ENCODE results near the gene SLFNL1.

SLFNL1 gene

GRCh38 chr1:41021526-41022308 is at the start of gene SLFNL1:
SLFNL1 (minus strand) TSS chr1:41021725; CDS start chr1:41020660, 1,065 bp downstream.
- DNase-seq = no peak

DNA sequence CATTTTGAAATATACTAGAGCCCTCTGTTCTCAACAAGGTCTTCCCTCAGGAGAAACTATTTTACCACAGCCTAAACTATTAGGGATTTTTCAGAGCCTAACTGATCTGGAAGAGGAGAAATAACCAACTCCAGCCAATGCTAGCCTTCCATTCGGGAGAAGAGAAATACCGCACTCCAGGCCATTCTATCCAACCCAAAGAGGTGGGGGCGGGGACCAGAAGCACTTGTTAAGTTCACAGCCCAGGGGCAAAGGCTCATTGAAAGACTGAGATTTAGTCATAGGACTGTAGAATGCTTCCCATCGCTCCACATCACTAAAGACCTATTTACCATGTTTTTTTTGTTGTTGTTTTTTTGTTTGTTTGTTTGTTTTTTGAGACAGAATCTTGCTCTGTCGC is 35.4 kb upstream of the SLFNL1 start:
- no peak for DNase-seq

GRCh38 chr1:41053316-41053715 is 31.8 kb upstream of the SLFNL1 start:
- no peak for DNase-seq

- DNase-seq = no peak
Observed at GRCh38 chr1:41051022-41051421, 29.5 kb upstream of the SLFNL1 start.

DNA sequence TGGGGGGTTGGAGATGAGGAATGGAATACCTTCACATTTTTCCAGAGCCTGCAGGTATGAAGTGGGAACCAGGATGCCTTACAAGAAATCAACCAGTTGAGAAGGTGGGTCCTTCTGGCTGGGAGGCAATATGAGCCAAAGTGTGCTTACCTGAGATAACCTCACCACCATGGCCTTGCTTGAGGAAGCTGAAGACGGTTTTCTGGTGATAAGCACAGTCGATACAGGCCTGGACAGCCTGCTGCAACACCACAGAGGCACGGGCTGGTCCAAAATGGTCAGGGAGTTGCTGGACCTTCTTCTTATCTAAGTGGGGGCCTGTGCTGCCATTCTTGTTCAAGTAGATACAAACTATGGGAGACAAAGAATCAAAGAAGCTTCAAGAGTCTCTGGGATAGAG is 27.0 kb upstream of the SLFNL1 start:
- DNase-seq = no peak

DNA sequence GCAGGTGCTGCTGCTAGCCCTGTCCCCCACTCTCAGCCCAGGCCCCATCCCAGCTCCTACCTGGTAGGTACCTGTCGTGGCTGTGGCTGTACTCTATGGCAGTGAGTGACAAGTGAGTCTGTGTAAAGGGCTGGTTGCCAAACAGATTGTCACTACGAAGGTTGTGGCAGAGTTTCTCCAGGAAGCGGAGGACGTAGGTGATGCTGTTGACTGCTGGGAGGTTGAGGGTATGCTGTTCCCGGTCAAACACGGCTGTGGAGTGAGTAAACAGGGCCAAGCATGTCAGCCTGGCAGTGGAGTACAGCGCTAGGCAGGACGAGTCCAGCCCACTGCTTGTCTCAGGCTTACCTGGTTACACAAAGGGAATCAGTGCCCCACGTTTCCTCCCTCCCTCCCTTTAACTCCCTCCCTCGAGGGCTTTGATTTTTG is 24.8 kb upstream of the SLFNL1 start:
- no peak for DNase-seq

- DNase-seq = no peak
Observed at GRCh38 chr1:41045740-41046139, 24.2 kb upstream of the SLFNL1 start.

DNA sequence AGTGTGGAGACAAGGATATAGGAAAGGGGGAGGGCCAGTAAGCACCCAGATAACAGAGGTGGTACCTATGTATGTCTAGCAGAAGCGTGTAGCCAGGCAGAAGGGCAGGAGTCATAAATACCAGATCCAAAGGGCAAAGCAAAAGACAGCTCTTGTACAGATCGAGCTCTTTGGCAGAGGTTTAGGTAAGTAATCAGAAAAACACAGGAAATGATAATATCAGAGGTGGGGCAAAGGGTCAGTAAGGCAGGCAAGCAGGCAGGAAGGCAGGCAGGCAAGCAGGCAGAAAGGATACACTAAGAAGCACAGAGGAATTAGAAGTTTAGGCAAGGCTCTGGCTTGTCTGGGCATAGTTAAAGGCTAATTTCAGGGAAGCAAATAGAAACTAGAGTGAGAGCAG is 22.7 kb upstream of the SLFNL1 start:
- no peak for DNase-seq

- no peak for DNase-seq
Observed at GRCh38 chr1:41041614-41042270, 20.2 kb upstream of the SLFNL1 start.

DNA sequence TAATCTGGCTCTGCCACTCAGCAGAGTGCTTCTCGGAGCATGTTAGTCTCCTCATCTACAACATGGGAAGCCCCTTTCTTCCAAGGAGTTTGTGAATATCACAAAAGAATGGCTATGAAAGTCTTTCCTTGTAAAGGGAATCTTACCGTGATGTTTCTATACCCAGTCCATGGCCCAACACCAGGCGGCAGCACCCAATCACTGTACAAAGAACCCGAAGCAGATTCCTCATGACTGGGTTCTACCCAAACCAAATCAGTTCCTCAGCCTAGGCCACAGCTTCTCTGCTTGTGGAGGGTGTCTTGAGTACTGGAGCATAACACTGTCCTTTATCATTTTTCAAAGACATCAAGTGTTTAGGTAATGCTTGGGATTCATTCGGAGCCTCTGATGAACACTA is 16.6 kb upstream of the SLFNL1 start:
- DNase-seq = no peak

GRCh38 chr1:41037116-41037903 is 15.8 kb upstream of the SLFNL1 start:
- DNase-seq = no peak

DNA sequence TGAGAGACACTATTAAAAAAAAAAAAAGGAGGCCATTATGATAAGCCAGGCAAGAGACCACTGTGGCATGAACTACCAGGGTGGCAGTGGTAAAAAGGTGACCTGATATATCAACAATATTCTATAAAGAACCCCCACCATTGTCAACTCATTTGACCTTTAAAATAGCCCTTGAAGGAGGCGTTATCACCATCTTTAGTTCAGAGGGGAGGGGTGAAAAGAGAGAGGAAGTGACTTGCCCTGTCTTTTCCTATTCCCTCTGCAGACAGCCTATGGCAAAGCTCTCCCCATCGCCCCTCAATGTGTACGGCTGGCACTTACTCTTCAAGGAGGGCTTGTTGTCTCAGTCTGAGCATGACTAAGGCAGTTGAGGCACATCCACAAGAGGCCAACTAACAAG is 11.7 kb upstream of the SLFNL1 start:
- no peak for DNase-seq

- DNase-seq = no peak
Observed at GRCh38 chr1:41032147-41032546, 10.6 kb upstream of the SLFNL1 start.

DNA sequence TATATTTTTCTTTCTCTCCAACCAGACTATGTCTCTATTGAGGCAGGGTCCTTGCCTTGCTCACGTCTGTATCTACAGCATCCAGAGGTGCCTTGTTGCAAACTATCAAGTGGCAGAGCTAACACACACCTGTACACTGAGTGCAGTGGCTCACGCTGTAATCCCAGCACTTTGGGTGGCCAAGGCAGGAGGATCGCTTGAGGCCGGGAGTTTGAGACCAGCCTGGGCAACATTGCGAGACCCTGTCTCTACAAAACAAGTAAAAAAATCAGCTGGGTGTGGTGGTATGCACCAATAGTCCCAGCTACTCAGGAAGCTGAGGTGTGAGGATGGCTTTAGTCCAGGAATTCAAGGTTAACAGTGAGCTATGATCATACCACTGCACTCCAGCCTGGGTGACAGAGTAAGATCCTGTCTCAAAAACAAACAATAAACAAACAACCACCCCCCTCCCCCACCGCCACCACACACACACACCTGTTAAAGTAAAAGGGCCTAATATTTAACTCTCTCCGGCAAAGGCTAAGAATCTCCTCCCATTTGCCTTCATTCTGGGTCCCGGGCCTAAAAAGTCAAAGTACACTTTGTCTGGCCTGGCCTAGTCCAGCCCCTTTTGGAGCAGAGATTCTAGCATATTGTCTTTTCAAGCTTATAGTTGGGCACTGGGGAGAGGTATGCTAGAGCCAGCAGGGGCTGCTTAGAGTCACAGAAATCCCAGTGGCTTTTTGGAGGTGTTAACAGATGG is 9.5 kb upstream of the SLFNL1 start:
- DNase-seq = no peak

GRCh38 chr1:41028034-41028642 is 6.6 kb upstream of the SLFNL1 start:
- no peak for DNase-seq

DNA sequence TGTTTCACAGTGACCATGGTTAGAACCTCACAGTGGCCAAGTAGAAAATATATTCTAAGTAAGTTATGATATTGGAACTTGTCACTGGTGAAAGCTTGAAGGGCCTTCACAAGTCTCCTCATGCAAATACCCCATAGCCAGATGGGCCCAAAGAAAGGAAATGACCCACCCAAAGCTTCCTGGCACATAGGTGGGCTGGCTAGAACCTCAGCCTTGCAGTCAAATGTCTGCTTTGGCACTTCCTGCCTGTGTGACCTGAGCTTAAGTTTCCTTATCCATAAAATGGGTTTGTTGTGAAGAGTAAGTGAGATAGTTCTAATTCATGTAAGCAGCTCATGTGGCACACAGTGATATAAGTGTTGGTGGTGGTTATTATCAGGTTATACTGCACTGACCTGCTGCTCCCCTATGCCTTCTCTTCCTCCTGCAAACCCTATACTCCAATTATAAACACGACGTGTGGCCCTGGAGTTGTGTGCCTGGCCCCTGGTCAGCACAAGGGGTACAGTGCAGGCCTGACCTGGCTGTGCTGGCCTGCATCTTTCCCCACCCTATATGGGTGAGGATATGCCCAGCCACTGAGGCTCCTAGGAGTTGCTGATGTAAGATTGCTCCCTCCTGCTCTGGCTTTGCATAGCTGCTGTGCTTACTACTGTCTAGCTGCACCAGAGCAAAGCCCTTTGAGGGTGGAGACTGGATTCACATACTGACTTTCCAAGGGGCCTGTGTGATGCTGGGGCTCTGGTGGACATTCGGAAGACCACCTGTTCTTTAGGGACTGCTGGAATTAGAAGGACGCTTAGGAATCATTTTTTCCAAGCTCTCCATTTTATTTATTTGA is 4.7 kb upstream of the SLFNL1 start:
- no peak for DNase-seq

DNA sequence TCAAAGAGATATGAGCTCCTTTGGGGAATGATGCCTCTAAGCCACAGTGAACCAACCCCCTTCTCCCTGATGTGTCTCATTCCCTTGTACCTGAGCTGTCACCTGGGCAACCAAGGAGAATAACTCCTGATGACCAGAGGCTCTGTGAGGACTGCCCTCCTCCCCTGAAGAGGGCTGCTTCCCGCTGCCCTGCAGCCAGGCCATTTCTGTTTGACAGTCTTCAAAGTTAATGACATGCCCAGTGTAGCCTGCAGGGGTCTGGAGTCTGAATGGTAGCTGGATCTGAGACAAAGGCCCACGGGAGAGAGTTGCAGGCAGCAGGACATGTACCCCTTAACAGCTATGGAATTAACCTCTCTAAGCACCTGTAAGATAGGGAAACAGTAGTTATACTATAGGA is 3.4 kb upstream of the SLFNL1 start:
- no peak for DNase-seq

GRCh38 chr1:41023279-41023990 is 1.9 kb upstream of the SLFNL1 start:
- DNase-seq = no peak

DNA sequence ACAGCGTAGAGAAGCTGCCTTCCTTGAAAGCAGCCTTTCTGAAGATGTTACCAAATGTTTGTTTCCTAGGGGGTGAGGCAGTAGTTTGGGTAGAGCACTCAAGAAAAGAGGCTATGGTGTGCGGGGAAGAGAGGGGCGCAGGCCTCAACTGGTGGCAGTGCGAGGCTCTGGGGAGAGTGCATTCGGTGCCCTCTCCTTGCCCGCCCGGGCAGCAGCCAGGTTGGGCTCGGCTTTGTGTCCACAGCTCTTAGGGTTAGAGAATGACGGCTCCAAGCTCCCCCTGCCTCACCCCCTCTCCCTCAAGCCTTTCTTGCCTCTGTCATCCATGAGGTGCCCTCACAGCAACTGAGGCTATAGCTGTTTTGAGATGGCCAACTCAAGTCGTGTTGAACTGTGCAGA is 899 bp upstream of the SLFNL1 start:
- no peak for DNase-seq

DNA sequence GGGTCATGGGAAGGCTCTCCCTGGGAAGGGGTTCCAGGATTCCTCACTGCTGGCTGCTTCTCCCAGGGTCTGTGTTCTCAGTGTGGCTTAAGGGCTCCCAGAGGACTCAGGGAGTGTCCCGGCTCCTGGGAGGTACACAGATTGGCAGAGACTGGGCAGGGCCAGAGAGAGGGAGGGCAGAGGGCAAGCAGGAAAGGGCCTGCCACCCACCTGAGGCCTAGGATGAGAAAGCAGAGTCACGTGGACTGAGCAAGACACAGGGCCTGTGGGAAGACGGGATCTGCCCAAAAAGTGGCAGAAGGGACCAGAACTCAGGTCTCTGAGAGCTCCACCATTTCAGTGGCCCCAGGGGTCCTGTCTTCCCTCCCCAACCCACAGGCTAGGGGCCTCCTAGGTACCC is 871 bp downstream of the SLFNL1 start:
- no peak for DNase-seq

DNA sequence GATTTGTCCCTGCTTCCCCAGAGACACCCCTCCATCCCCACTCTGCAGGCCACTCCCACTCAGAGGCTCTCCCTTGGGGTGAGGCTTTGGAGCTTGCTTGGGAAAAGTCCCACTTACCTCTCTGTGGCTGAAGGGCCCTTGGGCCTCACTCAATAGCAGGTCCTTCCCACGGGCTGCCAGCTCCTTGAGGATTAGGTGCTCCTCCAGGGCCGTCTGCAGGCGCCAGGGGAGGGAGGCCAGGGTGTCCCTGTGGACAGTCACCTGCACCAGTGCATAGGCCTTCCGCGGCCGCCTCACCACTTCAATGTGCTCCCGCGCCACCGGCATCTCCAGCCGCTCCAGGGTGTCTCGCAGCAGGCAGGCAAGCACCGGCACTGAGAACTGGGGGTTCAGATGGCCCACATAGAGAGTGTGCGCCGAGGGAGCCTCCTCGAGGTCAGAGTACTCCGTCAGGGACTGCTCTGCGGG is 1.4 kb downstream of the SLFNL1 start:
- DNase-seq = no peak
